Stimulated activated naive CD8-positive, alpha-beta T cell treated with anti-CD3 and anti-CD28 coated beads, Interleukin-15, Interleukin-2, amounts not matched to agents 100 U/mL and 50 U/mL, for 24 hours (primary cell): ENCODE results near the gene MED31.
A peak's percentile ranks its signal among the peaks of the same experiment; 100 is the strongest.
"Not testable (repeated sequence)": the region's sequence is repeated elsewhere in the genome, so short reads cannot be mapped to it uniquely, and the experiment has no call there.

Experiments
- ATAC-seq: fragments of 150-1000 bp; cut with Tn5 transposase; one replicate; pipeline ENCODE4 v1.10.0; 2021
- DNase-seq: peaks from one replicate; pipeline ENCODE4 v3.0.0; 2021

MED31 gene

GRCh38 chr17:6655732-6656361 lies 4.4 kb upstream of the MED31 start:
- ATAC-seq: not testable (repeated sequence)

GRCh38 chr17:6654841-6655731 lies 3.7 kb upstream of the MED31 start:
- ATAC-seq (no peak), DNase-seq (no peak)

More at GRCh38 chr17:6655732-6656361, 4.4 kb upstream of the MED31 start:
- DNase-seq: not testable (repeated sequence)

- DNase-seq: peak; percentile 53
- ATAC-seq: peak; percentile 9
These were observed 581 bp upstream of the MED31 start for GRCh38 chr17:6651919-6652452.

GRCh38 chr17:6648181-6648580 lies 3.2 kb downstream of the MED31 start:
- no peak for DNase-seq
- ATAC-seq: no peak

GRCh38 chr17:6643451-6644125 lies 7.8 kb downstream of the MED31 start:
- ATAC-seq (no peak), DNase-seq (no peak)

GRCh38 chr17:6642592-6642991 lies 8.8 kb downstream of the MED31 start:
- ATAC-seq: no peak

GRCh38 chr17:6641247-6641863 lies 10.1 kb downstream of the MED31 start:
- ATAC-seq: no peak

More at GRCh38 chr17:6642592-6642991, 8.8 kb downstream of the MED31 start:
- no peak for DNase-seq

GRCh38 chr17:6640536-6641246 lies 10.7 kb downstream of the MED31 start, which contains the start of the genes KIAA0753 and TXNDC17:
Gene KIAA0753, minus strand, starts transcription at chr17:6640711. Its CDS starts 5,608 bp downstream, at chr17:6635103.
Gene TXNDC17, plus strand, starts transcription at chr17:6641060. Its CDS starts 23 bp downstream, at chr17:6641083.
- DNase-seq (peak; percentile 97), ATAC-seq (peak; percentile 92)

More at GRCh38 chr17:6641247-6641863, 10.1 kb downstream of the MED31 start:
- no peak for DNase-seq

- ATAC-seq (peak; percentile 16), DNase-seq (peak; percentile 45)
These were observed 11.5 kb downstream of the MED31 start for GRCh38 chr17:6639586-6640535.

- no peak for ATAC-seq
- DNase-seq: peak; percentile 24
These were observed 12.3 kb downstream of the MED31 start for GRCh38 chr17:6639014-6639585.

GRCh38 chr17:6638046-6638908 lies 13.1 kb downstream of the MED31 start:
- ATAC-seq: no peak
- DNase-seq: no peak

- ATAC-seq: no peak
- DNase-seq: no peak
These were observed 14.0 kb downstream of the MED31 start for GRCh38 chr17:6637458-6637840.

- no peak for DNase-seq
These were observed 14.6 kb downstream of the MED31 start for GRCh38 chr17:6636616-6637457.

GRCh38 chr17:6636105-6636504 lies 15.3 kb downstream of the MED31 start:
- no peak for ATAC-seq
- DNase-seq: no peak

More at GRCh38 chr17:6636616-6637457, 14.6 kb downstream of the MED31 start:
- ATAC-seq: no peak

GRCh38 chr17:6633263-6633662 lies 18.1 kb downstream of the MED31 start:
- no peak for DNase-seq
- no peak for ATAC-seq

- no peak for ATAC-seq
These were observed 18.9 kb downstream of the MED31 start for GRCh38 chr17:6632530-6632929.

GRCh38 chr17:6630390-6630789 lies 21.0 kb downstream of the MED31 start:
- DNase-seq: no peak
- no peak for ATAC-seq

More at GRCh38 chr17:6632530-6632929, 18.9 kb downstream of the MED31 start:
- DNase-seq: no peak
